Cardiac fibroblast (primary cell): Measurements from ENCODE around the gene ZKSCAN8.
A peak's percentile ranks its signal among the peaks of the same experiment; 100 is the strongest.

Source experiments
- DNase-seq, 2 donors: peaks; one replicate each; pipeline versions ENCODE4 v3.0.0 to v3.0.0-alpha.2; 2010; ENCODE audit warnings: low read depth in 2 of 2
- H3K4me3 ChIP-seq, 2 donors: replicated peaks in 1 of 2; 1 replicate in 1 of 2; 2 replicates in 1 of 2; pipeline ENCODE4 v1.5.1; 2011; ENCODE audit warnings: low read depth in 2 of 2, low read length in 2 of 2, mild to moderate bottlenecking in 2 of 2, moderate library complexity in 1 of 2
- CTCF ChIP-seq: IDR thresholded peaks from one replicate; pipeline ENCODE4 v1.5.1; 2011; ENCODE audit warnings: low read depth, mild to moderate bottlenecking, low read length, inconsistent platforms

Gene ZKSCAN8

DNA sequence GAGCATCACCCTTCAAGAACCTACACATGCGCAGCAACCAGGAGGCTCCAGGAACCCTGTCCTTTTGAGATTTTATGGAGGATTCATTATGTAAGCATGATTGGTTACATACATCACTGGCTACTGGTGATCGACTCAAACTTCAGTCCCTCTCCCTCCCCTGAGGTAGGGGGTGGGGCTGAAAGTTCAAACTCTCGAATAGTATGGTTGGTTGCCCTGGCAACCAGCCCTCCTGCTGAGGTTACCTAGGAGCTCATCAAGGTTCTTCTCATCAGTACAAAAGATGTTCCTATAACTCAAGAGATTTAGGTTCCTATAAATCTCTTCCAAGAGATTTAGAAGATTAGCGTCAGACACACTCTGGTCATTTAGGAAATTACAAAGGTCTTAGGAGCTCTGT lies 61.5 kb downstream of the ZKSCAN8 start:
- no peak overlapping the region for H3K4me3 ChIP-seq
- DNase-seq = no peak
- TF ChIP-seq CTCF = no peak

DNA sequence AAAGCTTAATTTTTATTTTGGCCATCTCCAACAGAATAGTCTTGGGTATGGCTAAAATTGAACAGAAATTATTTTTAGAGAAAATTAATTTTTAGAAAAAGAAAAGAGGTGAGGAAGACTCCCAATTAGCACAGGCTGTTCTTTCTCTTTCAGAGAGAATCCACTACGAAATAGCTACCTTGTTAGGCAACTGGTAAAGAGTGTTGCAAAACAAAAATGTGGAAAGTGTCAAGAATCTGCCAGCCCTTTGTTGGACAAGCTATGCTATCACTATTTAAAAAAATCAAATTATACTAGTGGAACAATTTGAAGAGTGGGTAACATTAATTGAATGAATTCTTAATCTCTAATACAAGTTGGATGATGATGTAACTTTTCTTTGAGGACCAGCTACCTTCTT lies 64.2 kb downstream of the ZKSCAN8 start:
- H3K4me3 ChIP-seq = no peak overlapping the region
- no peak for TF ChIP-seq CTCF
- DNase-seq = no peak

DNA sequence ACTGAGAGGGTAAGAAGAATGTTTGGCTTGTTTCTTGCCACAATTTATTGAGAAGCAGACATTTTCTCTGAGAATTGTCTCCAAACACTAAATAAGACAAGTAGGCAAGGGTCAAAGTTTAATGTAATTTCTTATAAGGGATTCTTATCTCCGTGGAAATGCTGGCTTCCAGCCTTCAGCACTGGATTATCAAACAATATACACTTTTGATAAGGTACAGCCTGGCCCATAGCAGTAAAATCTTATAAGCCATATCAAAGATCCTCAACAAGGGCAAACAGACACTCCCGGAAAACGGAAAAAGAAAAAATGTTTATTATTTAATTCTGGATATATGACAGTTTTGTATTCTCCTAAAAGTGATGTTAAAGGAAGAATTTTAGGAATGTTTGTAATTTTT lies 64.8 kb downstream of the ZKSCAN8 start:
- no peak for DNase-seq
- TF ChIP-seq CTCF = no peak
- H3K4me3 ChIP-seq = no peak overlapping the region

- H3K4me3 ChIP-seq = peak overlapping the region; percentile 28 to 47
- TF ChIP-seq CTCF = no peak
- DNase-seq = no peak
These were observed 65.3 kb downstream of the ZKSCAN8 start for GRCh38 chr6:28206928-28207509.

GRCh38 chr6:28207510-28208110 lies 65.9 kb downstream of the ZKSCAN8 start:
- peak overlapping the region; percentile 28 to 47 for H3K4me3 ChIP-seq
- TF ChIP-seq CTCF = no peak
- DNase-seq = peak; percentile 13 to 37

- TF ChIP-seq CTCF = no peak
- H3K4me3 ChIP-seq = peak overlapping the region; percentile 28 to 47
- DNase-seq = peak in 1 of 2 donors; percentile 17
These were observed 66.5 kb downstream of the ZKSCAN8 start for GRCh38 chr6:28208111-28208659.
